Neural progenitor cell (in vitro differentiated cells): ENCODE results near the gene GDPD4. TPM values are rescaled to one million over a fixed set of nuclear protein-coding genes. Genes with fewer than 3 reads are reported as not detected.

Experiments
- DNase-seq: peaks from one replicate; pipeline ENCODE4 v3.0.0-alpha.2; 2016; ENCODE audit warnings: low spot score
- H2AFZ ChIP-seq: fragments of 200-600 bp; sonication (generic); replicated peaks from 2 replicates; pipeline ENCODE4 v1.6.1; 2016; ENCODE audit warnings: antibody characterized with exemption
- H3F3A ChIP-seq: fragments of 200-600 bp; sonication (generic); 2 replicates; pipeline ENCODE4 v1.6.1; 2016; ENCODE audit warnings: antibody characterized with exemption, low read depth
- H3K27ac ChIP-seq: fragments of 200-600 bp; sonication (generic); 2 replicates; pipeline ENCODE4 v1.5.1; 2016; ENCODE audit warnings: mild to moderate bottlenecking
- H3K27me3 ChIP-seq: fragments of 200-600 bp; sonication (generic); 2 replicates; pipeline ENCODE4 v1.6.1; 2016; ENCODE audit warnings: mild to moderate bottlenecking, moderate library complexity
- H3K36me3 ChIP-seq: fragments of 200-600 bp; sonication (generic); 2 replicates; pipeline ENCODE4 v1.5.1; 2016
- H3K4me1 ChIP-seq: fragments of 200-600 bp; sonication (generic); 2 replicates; pipeline ENCODE4 v1.6.1; 2016; ENCODE audit warnings: mixed run types
- H3K4me2 ChIP-seq: fragments of 200-600 bp; sonication (generic); 2 replicates; pipeline ENCODE4 v1.6.1; 2016
- H3K4me3 ChIP-seq: fragments of 200-600 bp; sonication (generic); 2 replicates; pipeline ENCODE4 v1.5.1; 2016
- H3K79me2 ChIP-seq: fragments of 200-600 bp; sonication (generic); 2 replicates; pipeline ENCODE4 v1.6.1; 2016; ENCODE audit warnings: low read depth
- H3K9ac ChIP-seq: fragments of 200-600 bp; sonication (generic); 2 replicates; pipeline ENCODE4 v1.6.1; 2016
- H3K9me3 ChIP-seq: fragments of 200-600 bp; sonication (generic); 2 replicates; pipeline ENCODE4 v1.5.1; 2016; ENCODE audit warnings: low read depth
- H4K20me1 ChIP-seq: fragments of 200-600 bp; sonication (generic); 2 replicates; pipeline ENCODE4 v1.6.1; 2016; ENCODE audit warnings: low read depth
- H3K27ac Mint-ChIP-seq: 3 replicates; pipeline ENCODE4 v1.8.0; 2021; ENCODE audit warnings: mixed read lengths
- H3K27me3 Mint-ChIP-seq: 2 replicates; pipeline ENCODE4 v1.8.0; 2022; ENCODE audit warnings: low read depth, mild to moderate bottlenecking, inconsistent platforms, moderate library complexity, mixed read lengths; ENCODE audit not compliant: insufficient read depth
- H3K36me3 Mint-ChIP-seq: 3 replicates; pipeline ENCODE4 v1.8.0; 2021; ENCODE audit warnings: mixed read lengths
- H3K4me1 Mint-ChIP-seq: 3 replicates; pipeline ENCODE4 v1.8.0; 2021; ENCODE audit warnings: mixed read lengths
- H3K4me3 Mint-ChIP-seq: 3 replicates; pipeline ENCODE4 v1.8.0; 2021; ENCODE audit warnings: mild to moderate bottlenecking, moderate library complexity, mixed read lengths
- H3K9me3 Mint-ChIP-seq: 3 replicates; pipeline ENCODE4 v1.8.0; 2020; ENCODE audit warnings: mixed read lengths
- EZH2 ChIP-seq: fragments of 200-600 bp; sonication (generic); IDR thresholded peaks from 2 replicates; pipeline ENCODE4 v1.6.1; 2017; ENCODE audit warnings: antibody characterized with exemption, mild to moderate bottlenecking, moderate library complexity
- EZH2phosphoT487 ChIP-seq: fragments of 200-600 bp; sonication (generic); IDR thresholded peaks from 2 replicates; pipeline ENCODE4 v1.6.1; 2017; ENCODE audit warnings: antibody characterized with exemption
- total RNA-seq: library from RNA; depleted of rRNA; stranded (reverse); fragments of >200 nt; gene quantifications from 2 replicates; pipeline ENCODE4 v1.2.3, GENCODE V29; 2015; ENCODE audit warnings: low replicate concordance
- TF ChIP-seq, protein P1 (sequence below): fragments of 200-600 bp; sonication (generic); IDR thresholded peaks from 2 replicates; pipeline ENCODE4 v1.5.1; 2017; ENCODE audit warnings: antibody characterized with exemption, mild to moderate bottlenecking

GDPD4 gene
- total RNA-seq, 1 donor from 2014 or later = not detected

DNA sequence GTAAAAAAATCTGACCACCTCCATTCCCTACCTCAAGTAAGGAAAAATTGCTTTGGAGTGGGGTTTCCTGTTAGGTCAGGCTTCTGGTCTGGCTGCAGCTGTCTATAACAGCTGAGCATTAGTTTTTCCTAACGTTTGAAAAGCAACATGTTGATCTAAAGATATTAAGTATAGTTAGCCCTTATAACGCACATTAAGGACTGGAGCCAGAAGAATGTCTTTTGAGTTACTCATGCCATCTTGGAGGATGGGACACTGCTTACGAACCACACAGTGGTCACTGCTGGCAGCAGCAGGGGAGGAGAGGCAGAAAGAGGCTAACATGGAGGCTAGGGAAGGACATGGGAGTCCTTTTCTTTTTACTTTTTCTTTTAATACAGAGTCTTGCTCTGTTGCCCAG, 44.1 kb upstream of the GDPD4 start:
- no peak overlapping the region for H3K27ac ChIP-seq
- H3K9ac ChIP-seq = no peak overlapping the region
- no peaks in the 10 kb centered on the region for H3K79me2 ChIP-seq
- no peak for DNase-seq
- H3K4me3 Mint-ChIP-seq = no peak overlapping the region
- H3K4me1 ChIP-seq = no peaks in the 10 kb centered on the region
- no peaks in the 10 kb centered on the region for H3K36me3 ChIP-seq
- H3K4me2 ChIP-seq = no peak overlapping the region
- no peak overlapping the region for H3K27ac Mint-ChIP-seq
- peaks cover 9% of the 10 kb centered on the region for H3K36me3 Mint-ChIP-seq
- H2AFZ ChIP-seq = no peak overlapping the region
- H3K9me3 ChIP-seq = no peaks in the 10 kb centered on the region
- H3K4me1 Mint-ChIP-seq = no peaks in the 10 kb centered on the region
- H3K9me3 Mint-ChIP-seq = no peaks in the 10 kb centered on the region
- no peaks in the 10 kb centered on the region for H4K20me1 ChIP-seq
- H3K27me3 ChIP-seq = no peaks in the 10 kb centered on the region
- TF ChIP-seq EZH2phosphoT487 (no peak), EZH2 (no peak)
- TF ChIP-seq, protein P1, sequence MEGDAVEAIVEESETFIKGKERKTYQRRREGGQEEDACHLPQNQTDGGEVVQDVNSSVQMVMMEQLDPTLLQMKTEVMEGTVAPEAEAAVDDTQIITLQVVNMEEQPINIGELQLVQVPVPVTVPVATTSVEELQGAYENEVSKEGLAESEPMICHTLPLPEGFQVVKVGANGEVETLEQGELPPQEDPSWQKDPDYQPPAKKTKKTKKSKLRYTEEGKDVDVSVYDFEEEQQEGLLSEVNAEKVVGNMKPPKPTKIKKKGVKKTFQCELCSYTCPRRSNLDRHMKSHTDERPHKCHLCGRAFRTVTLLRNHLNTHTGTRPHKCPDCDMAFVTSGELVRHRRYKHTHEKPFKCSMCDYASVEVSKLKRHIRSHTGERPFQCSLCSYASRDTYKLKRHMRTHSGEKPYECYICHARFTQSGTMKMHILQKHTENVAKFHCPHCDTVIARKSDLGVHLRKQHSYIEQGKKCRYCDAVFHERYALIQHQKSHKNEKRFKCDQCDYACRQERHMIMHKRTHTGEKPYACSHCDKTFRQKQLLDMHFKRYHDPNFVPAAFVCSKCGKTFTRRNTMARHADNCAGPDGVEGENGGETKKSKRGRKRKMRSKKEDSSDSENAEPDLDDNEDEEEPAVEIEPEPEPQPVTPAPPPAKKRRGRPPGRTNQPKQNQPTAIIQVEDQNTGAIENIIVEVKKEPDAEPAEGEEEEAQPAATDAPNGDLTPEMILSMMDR = no peak
- H3K4me3 ChIP-seq = no peak overlapping the region
- H3K27me3 Mint-ChIP-seq = no peaks in the 10 kb centered on the region
- H3F3A ChIP-seq = no peaks in the 10 kb centered on the region

DNA sequence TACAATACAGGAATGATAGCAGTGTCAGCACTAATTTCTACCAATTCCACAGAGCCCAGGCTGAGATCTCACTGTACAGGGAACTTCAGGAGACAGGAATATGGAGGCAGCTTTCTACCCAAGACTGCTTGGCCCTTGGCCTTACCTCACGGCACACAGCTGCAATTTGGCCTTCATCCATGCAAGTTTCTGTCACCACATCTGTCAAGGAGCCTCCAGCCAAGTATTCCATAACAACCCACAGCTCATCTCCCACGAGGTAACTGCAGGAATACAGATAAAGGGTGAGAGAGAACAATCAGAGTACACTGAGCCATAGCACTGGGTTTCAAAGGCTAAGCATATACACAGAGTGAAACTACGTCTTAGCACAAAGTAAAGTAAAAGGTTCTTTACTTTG, 39.0 kb upstream of the GDPD4 start:
- no peak overlapping the region for H3K4me2 ChIP-seq
- DNase-seq = no peak
- no peaks in the 10 kb centered on the region for H3K4me1 Mint-ChIP-seq
- H3K27me3 Mint-ChIP-seq = no peaks in the 10 kb centered on the region
- no peaks in the 10 kb centered on the region for H3K79me2 ChIP-seq
- no peaks in the 10 kb centered on the region for H3K4me1 ChIP-seq
- no peaks in the 10 kb centered on the region for H4K20me1 ChIP-seq
- TF ChIP-seq EZH2phosphoT487 = no peak
- TF ChIP-seq EZH2 = no peak
- TF ChIP-seq, protein P1 = no peak
- H3K27me3 ChIP-seq = no peaks in the 10 kb centered on the region
- H2AFZ ChIP-seq = no peak overlapping the region
- H3K27ac Mint-ChIP-seq = no peak overlapping the region
- no peak overlapping the region for H3K27ac ChIP-seq
- H3K36me3 ChIP-seq = no peaks in the 10 kb centered on the region
- no peak overlapping the region for H3K9ac ChIP-seq
- no peaks in the 10 kb centered on the region for H3K9me3 Mint-ChIP-seq
- no peak overlapping the region for H3K4me3 ChIP-seq
- no peak overlapping the region for H3K4me3 Mint-ChIP-seq
- no peaks in the 10 kb centered on the region for H3K9me3 ChIP-seq
- no peaks in the 10 kb centered on the region for H3F3A ChIP-seq
- H3K36me3 Mint-ChIP-seq = peaks cover 3% of the 10 kb centered on the region

DNA sequence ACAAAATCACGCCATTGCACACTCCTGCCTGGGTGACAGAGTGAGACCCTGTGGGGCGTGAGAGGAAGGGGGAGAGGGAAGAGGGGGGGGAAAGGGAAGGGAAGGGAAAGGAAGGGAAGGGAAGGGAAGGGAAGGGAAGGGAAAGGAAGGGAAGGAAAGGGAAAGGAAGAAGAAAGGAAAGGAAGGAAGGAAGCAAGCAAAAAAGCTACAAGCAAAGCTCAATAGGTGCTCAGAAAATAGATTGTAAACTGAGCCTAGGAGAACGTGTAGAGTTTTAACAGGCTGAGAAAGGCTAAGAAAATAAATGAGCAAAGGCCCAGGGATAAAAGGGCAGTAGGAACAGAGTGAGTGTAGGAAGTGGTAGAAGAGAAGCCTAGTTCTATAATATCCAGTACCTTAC, 30.8 kb upstream of the GDPD4 start:
- H3K79me2 ChIP-seq = no peaks in the 10 kb centered on the region

More for the DNA sequence above, 30.8 kb upstream of the GDPD4 start:
- Histone ChIP-seq H2AFZ (no peak overlapping the region), H3K4me2 (no peak overlapping the region), H4K20me1 (no peaks in the 10 kb centered on the region), H3K4me1 (no peaks in the 10 kb centered on the region), H3F3A (no peaks in the 10 kb centered on the region), H3K27ac (no peak overlapping the region), H3K27me3 (no peaks in the 10 kb centered on the region), H3K4me3 (no peak overlapping the region), H3K9me3 (no peaks in the 10 kb centered on the region), H3K9ac (no peak overlapping the region), H3K36me3 (no peaks in the 10 kb centered on the region)
- Mint-ChIP-seq H3K9me3 (peaks cover 10% of the 10 kb centered on the region), H3K36me3 (peaks cover 23% of the 10 kb centered on the region), H3K27me3 (no peaks in the 10 kb centered on the region), H3K27ac (no peak overlapping the region), H3K4me3 (no peak overlapping the region), H3K4me1 (no peaks in the 10 kb centered on the region)
- TF ChIP-seq, protein P1 = no peak
- TF ChIP-seq EZH2 (no peak), EZH2phosphoT487 (no peak)
- DNase-seq = no peak
